CD4-positive, alpha-beta T cell treated with Interleukin-6 for 4 hours (primary cell): ENCODE data around the gene MRO.
"Not testable (repeated sequence)": the region's sequence is repeated elsewhere in the genome, so short reads cannot be mapped to it uniquely, and the experiment has no call there.

Experiments used
- DNase-seq: peaks from one replicate; pipeline ENCODE4 v3.0.0-alpha.2; 2020; ENCODE audit warnings: mixed read lengths

Gene MRO

DNA sequence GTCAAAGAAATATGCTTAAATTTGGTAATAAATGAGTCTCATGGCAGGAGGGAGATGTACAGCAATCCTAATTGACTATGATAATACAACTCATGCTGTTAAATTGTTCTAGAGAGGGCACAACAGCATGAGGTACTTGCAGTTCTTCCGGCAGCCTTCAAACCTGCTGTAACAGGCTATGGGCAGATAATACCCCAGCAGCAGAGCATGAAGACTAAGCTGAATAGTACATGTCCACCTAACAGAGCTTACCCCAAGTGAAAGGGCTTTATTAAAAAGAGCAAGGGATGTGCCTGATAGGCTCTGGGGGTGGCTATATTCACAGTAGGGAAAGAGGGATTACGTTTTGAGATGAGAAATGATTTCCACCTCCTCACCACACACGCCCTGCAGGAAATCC lies 28.9 kb downstream of the MRO start:
- DNase-seq: no peak

DNA sequence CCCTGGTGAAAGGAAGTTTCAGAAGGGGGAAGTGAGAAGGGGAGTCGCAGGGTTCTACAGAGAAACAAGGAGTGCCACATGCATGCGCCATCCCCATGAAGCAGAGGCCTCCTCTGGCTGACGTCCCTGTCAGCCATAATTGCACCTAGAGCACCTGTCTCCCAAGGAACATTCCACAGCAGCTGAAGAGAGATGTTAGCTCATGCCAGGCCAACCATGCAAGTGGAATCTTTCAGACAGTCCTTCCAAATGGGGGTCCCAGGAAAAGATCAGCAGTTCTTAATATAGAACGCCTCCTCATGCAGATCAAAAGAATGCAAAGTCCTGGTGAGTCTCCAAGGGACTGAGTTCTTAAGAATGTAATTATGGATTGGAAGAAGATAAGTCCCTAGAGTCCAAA lies 29.6 kb downstream of the MRO start:
- no peak for DNase-seq

DNA sequence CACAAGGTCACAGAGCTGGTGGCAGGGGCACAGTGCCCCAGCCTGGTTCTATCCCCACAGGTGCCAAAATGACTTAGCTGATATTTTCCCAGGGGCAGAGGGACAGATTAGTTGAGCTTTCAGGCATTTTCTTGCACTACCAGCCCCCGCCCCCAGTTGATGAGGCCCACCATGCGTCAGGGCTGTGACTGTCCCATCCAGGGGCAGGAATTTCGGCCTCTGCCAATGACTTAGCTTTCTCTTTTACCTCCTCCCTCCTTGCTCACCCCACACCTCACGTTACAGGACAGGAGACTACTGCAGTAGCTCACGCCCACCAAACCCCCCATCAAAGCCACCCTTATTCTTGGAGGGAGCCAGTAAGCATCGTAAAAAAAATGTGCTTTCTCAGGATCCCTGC lies 31.5 kb downstream of the MRO start:
- DNase-seq: no peak

DNA sequence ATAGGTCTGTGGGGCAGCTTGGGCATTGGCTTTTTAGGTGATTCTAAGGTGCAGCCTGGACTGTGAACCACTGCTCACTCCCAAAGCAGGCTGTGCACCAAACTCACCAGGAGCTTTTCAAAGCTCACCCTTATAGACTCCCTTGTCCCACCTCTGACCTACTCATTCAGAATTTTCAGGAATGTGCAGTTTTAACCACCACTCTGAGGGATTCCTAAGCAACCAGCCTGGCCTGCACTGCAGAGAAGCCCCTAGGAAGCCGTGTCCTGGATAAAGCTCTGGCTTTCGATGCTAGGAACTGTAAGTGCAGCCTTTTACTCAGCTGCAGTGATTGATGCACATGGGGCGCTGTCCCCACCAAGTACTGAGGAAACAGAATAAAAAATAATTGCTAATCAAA lies 33.0 kb downstream of the MRO start:
- DNase-seq: no peak

DNA sequence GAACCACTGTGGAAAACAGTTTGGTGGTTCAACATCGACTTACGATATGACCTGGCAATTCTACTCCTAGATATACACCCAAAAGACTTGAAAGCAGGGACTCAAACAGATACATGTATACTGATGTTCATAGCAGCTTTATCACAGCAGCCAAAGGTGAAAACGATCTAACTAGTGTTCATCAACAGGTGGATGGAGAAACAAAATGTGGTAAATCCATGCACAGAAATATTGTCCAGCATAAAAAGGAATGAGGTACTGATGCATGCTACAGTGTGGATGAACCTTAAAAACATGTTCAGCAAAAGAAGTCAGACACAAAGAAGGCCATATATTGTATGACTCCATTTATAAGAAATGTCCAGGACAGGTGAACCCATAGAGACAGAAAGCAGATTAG lies 36.3 kb downstream of the MRO start:
- no peak for DNase-seq

DNA sequence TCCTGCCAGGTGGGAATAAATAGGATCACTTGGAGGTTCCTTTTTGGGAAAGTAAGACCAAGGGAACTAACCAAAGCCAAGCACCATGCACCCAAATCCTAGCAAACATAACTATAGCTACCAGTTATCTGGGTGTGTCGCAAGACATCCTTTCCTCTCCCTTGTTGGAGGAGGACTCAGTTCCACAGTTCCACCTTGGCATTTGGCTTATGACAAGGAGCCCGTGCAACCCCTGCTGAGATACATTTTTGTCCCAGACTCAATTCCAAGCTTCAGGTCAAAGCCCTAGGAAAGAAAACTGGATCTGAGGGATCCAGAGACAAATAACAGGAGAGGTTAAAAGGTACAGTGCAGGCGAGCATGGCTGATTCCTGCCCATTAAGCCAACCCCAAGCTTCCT lies 40.8 kb downstream of the MRO start:
- DNase-seq: not testable (repeated sequence)

DNA sequence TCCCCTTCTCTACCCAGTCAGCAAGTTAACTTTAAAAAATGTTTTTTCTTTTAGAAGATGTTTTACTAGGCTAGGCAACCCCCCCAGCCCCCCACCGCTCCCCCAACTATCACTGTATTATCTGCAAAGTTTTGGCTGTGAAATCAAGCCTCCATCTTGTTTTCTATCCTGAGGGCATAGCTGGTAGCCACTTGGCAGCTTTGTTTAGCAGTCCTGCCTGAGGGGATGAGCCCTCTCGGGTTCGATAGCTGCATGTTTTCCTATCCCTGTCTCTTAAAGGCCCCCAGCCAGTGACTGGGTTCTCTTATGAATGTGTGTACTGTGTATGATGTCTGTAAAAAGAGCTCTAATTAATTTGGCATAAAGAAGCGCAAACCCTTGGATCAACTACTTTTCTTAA lies 43.4 kb downstream of the MRO start:
- no peak for DNase-seq

DNA sequence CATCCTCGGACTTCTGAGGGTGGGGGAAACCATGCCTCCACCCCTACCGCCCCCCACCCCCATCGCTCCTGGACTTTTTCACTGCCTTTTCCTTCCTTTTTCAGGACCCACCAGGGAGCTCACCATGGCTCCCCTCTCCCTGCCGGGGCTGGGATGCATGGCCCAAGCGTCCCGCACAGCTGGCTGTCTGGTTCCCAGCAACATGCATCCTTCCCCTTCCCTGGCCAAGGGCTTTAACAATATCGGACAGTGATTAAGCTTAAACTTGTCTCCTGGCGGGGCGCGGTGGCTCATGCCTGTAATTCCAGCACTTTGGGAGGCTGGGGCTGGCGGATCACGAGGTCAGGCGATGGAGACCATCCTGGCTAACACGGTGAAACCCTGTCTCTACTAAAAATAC lies 44.1 kb downstream of the MRO start:
- no peak for DNase-seq

DNA sequence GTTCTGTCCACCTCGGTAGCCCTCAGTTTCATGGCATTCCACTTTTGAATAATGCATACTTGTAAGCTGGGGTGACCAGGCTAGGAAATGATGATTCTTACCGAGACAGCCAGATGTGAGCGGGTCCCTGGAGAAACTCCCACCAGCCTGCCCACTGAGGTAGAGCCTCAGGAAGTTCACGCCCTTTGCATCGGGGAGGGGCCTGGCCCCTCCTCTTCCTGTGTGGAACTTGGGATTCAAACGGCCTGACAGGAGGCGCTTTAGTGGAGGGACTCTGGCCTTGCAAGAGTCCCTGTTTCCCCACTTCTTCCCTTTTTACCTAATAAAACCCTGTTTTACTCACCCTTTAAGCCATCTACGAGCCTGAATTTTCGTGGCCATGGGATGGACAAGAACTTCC lies 44.6 kb downstream of the MRO start:
- no peak for DNase-seq

DNA sequence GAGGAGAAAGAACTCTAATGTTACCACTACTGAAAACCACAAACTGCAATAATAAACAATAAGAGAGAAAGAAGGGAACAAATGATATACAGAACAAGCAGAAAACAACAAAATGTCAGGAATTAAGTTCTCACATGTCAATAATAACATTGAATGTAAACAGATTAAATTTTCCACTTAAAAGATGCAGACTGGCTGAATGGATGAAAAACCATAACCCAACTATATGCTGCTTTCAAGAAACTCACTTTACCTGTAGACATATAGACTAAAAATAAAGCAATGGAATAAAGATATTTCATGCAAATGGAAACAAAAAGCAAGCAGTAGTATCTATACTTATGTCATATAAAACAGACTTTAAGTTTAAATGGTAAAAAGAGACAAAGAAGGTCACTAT lies 50.4 kb downstream of the MRO start:
- DNase-seq: no peak

DNA sequence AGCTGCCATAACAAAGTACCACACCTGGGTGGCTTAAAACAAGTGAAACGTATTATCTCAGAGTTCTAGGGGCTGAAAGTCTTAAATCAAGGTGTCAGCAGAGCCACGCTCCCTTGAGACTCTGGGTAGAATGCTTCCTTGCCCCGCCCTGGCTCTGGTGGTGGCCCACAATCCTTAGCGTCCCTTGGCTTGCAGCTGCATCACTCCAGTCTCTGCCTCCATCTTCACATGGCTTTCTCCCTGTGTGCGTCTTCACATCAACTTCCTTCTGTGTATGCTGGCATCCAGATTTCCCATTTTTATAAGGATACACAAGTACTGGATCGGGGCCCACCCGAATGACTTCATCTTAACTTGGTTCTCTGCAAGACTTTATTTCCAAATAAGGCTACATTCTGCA lies 62.5 kb downstream of the MRO start:
- DNase-seq: no peak

DNA sequence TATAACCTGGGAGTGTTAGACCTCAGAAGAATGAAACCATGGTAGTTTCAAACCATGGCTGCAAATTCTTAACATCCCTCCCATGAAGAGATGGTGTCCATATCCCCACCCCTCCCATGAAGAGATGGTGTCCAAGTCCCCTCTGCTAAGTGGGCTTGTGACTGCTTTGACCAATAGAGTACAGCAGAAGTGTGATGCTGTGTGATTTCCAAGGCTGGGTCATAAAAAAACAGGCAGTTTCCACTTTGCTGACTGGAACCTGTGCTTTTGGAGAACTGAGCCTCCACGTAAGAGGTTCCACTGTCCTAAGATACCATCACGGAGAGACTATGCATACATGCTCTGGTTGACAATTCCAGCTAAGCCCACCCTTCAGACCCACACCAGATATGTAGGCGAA lies 65.5 kb downstream of the MRO start:
- no peak for DNase-seq

DNA sequence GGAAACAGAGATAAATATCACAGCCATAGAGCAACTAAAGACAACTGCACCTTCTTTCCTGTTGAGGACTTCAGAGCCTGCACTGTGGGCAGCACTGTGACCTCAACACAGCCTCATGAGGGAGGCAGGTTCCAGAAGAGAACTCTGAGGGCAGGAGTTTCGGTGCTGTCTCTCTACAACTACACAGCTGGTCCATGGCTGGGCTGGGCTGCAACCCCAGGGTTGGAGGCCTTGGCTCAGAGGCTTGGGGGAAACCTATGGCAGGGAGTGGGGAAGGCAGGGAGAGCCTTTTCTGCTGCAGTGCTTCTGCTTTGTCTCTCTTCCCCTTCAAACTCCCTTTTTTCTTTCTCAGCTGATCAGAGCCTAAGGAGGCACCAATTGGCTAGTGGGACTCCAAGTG lies 66.5 kb downstream of the MRO start:
- DNase-seq: no peak

DNA sequence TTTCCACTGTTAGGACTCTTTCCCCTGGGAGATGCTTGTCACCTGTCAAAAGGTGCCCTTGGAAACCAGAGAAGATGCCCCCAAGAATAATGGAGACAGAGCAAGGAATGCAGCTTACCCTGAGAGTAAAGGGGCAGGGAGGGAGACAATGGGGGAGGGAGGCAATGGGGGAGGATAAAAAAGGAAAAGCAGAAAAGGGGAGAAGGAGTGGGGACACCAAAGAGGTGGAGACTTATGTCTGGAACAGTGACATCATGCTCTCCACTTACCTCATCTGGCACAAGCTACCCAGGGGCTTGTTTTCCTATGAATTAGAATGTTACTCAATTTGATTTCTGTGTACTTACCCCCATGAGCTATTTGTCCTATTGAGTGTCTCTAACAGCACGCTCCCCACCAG lies 67.9 kb downstream of the MRO start:
- DNase-seq: no peak

DNA sequence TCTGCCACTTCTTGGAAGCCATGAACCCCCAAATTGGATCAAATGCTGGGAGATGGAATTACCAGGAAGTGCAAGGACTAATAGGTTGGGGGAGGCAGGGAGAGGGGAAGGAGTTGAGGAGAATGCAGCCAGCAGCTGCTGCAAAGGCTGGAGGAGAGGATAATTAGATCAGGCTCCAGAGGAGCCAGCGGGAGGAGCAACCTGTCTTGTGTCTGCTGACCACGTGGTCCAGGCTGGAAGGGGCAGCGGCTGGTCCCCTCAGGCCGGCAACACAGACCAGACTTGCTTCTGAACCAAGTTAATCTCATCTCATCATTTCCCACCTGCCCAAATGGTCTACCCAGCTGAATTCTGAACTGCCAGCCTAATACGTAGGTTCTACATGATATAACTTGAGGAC lies 68.3 kb downstream of the MRO start:
- DNase-seq: no peak

DNA sequence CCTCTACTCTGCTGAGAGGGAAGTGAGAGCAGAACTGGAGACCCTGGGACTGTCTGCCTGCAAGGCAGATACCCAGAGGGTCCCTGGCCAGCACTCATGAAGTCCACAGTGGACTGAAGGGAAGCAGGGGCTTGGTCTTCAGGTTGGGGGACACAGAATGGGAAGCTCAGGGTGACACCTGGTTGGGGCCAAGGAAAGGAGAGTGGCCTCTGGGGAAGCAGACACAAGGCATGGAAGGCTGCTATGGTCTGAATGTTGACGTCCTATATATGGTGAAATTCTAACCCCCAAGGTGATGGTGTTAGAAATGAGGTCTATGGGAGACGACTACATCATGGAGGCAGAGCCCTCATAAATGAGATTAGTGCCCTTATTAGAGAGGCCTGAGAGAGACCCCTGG lies 69.3 kb downstream of the MRO start:
- DNase-seq: no peak

DNA sequence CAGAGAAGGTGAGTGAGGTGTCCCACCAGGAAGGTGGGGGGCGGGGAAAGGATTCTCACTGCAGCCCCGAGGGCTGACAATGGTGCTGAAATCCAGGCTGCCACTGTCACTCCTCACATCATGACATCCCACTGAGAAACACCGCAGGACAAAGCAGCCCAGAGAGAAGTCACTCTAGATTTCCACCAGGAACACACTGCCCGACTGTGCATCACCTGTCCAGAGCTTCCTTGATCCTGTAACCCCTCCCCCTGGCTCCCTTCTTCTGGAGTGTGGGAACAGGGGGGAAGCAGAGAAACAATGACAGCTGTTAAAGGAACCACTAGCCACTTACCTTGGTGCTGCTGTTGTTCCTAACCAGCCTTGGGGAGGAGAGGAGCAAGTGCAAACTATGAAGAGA lies 69.9 kb downstream of the MRO start:
- no peak for DNase-seq

DNA sequence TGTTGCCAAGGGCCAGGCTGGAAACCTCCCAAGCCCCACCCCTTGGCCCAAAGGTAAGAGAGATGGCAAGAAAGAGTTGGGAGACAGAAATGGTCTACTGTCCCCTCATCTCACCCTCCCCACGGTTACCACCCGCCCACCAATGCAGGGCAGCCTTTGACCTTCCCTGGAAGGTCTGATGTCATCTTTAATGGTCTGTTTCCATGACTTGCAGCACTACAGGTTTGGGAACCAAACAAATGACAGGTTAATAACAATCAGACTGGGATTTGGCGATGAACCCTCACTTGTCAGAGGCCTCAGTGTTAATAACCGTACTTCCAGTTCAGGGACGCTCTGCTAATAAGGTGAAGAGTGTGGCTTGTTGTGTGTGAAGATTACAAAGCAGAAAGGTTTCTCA lies 70.4 kb downstream of the MRO start:
- DNase-seq: no peak

DNA sequence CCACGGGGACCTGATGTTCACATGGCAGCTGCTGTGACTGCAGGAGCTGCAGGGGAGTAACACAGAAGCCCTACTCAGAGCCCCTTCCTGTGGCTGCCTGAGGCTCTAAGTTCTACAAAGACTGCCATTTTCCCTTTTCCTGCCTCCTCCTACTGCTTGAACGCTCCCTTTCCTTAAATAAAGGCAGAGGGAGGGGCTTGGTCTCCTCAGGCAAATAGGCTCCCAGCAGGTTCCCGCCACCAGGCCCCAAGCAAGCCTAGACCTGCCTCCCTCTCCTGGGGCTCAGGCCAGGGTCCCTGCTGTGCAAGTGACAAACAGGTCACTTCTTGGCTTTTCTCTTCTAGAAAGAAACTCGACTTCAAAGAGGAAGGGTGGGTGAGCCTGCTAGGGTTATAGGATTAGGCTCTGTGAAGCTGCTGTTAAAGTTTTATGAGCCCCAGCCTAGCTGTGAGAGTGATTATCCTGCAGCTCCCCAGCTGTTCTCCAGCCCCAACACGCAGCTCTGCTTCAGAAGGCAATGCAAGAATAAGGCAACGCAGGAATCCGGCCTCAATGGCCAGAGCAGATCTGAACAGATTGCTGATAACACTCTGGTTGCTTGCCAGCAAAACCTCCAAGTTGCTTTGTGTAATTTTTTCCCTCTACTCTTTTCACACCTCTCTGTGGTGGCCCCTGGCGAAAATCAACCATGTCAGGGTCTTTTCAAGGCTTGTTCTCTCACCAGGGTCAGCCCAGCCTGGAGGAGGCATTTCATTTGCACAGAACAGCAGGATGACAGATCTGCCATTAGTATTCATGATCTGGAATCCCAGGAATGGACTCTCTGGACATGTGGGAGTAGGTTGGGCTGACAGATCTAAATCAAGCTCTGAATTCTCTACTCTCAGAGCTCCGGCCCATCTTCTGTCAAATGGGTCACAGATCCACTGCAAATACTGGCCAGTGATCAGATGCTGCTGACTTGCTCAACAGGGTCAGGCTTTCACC lies 71.3 kb downstream of the MRO start:
- no peak for DNase-seq

DNA sequence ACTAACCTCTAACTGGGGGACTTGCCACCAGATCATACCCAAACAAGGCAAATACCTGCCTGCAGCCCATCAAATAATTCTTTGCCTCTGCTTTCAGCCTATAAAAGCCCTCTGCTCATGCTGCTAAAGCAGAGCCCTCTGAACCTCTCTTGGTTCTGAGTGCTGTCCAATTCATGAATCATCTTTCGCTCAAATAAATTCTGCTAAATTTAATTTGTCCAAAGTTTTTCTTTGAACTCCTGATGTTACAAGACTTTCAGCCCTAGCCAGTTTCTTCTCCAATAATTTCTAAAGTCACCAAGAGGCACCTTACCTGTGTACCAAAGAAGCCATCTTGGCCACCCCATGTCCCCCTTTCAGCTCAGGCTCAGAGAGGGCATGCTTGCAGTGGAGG lies 72.0 kb downstream of the MRO start:
- DNase-seq: no peak

DNA sequence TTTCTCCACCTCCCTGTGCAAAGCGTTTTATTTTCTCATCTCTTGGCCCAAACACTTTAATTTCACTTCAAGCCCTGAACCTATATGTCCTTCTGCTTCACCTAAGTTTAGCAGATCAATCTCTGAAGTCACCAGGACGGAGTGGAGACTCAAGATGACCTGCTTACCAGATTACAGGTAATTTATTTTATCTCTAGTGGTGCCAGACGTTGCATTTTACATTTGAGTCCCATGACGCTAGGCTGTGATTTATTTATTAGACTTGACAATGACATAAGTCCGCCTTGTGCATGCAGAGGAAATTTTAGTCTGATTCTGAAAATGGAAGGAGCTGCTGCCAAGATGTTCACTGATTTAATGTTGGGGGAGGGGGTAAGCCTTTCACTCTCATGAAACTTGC lies 73.9 kb downstream of the MRO start:
- DNase-seq: no peak
